B cell (primary cell): Measurements from ENCODE around the gene CYP27B1. TPM values are rescaled to one million over a fixed set of nuclear protein-coding genes. Genes with fewer than 3 reads are reported as not detected.
"Not testable (repeated sequence)": the region's sequence is repeated elsewhere in the genome, so short reads cannot be mapped to it uniquely, and the experiment has no call there.

Source experiments
- ATAC-seq: fragments of 200-7000 bp; cut with Tn5 transposase; one replicate; pipeline ENCODE4 v1.10.0; 2021; ENCODE audit warnings: low read depth, mild to moderate bottlenecking, moderate number of reproducible peaks, moderate library complexity
- CTCF ChIA-PET: fragments of 350-600 bp; sonication (Branson Sonifier 250); formaldehyde crosslinking; loops from one replicate; lab custom pipeline; 2021; ENCODE audit warnings: antibody characterized with exemption, inconsistent platforms; lab: Charles Lee
- POLR2A ChIA-PET: fragments of 350-600 bp; sonication (Branson Sonifier 250); formaldehyde crosslinking; loops from one replicate; lab custom pipeline; 2021; ENCODE audit warnings: antibody characterized with exemption; lab: Charles Lee
- DNase-seq: peaks from one replicate; pipeline ENCODE4 v3.0.0; 2013
- H2AFZ ChIP-seq: 2 replicates; pipeline ENCODE4 v1.6.1; 2012; ENCODE audit warnings: mild to moderate bottlenecking, low read depth, low read length; ENCODE audit not compliant: insufficient read depth, poor library complexity, severe bottlenecking
- H3K27ac ChIP-seq, 2 donors: 1 replicate in 1 of 2; 2 replicates in 1 of 2; pipeline ENCODE4 v1.5.1; 2012 to 2013; ENCODE audit warnings: low read length in 2 of 2, mild to moderate bottlenecking in 2 of 2, moderate library complexity in 1 of 2
- H3K27me3 ChIP-seq, 4 experiments: fragments of 200-600 bp in 1 of 4; sonication (generic) in 1 of 4; replicated peaks in 1 of 4; 1 replicate in 2 of 4; 2 replicates in 2 of 4; pipeline versions ENCODE4 v1.6.1 to v1.7.0; 2013 to 2016; ENCODE audit warnings: low read length in 3 of 4, mild to moderate bottlenecking in 2 of 4, mixed read lengths in 1 of 4, moderate library complexity in 1 of 4; ENCODE audit not compliant: insufficient read depth in 4 of 4, control insufficient read depth in 3 of 4; ENCODE audit errors: control extremely low read depth in 1 of 4
- H3K36me3 ChIP-seq, 2 experiments: replicated peaks in 1 of 2; 1 replicate in 1 of 2; 2 replicates in 1 of 2; pipeline versions ENCODE4 v1.6.1 to v1.7.1; 2013; ENCODE audit warnings: low read length in 1 of 2; ENCODE audit not compliant: insufficient read depth in 2 of 2, control insufficient read depth in 1 of 2; ENCODE audit errors: control extremely low read depth in 1 of 2, extremely low read depth in 1 of 2
- H3K4me1 ChIP-seq, 2 donors: fragments of 200-600 bp in 1 of 2; sonication (generic) in 1 of 2; 1 replicate in 1 of 2; 2 replicates in 1 of 2; pipeline versions ENCODE4 v1.5.1 to v1.6.1; 2013 to 2017; ENCODE audit warnings: low read length in 2 of 2; ENCODE audit not compliant: control insufficient read depth in 2 of 2, insufficient read depth in 2 of 2
- H3K4me2 ChIP-seq: replicated peaks from 2 replicates; pipeline ENCODE3; 2012; ENCODE audit warnings: mild to moderate bottlenecking, low read depth, low read length; ENCODE audit not compliant: poor library complexity, severe bottlenecking
- H3K4me3 ChIP-seq, 5 experiments: fragments of 200-600 bp in 1 of 5; sonication (generic) in 1 of 5; 1 replicate in 3 of 5; 2 replicates in 2 of 5; pipeline versions ENCODE4 v1.5.1 to v1.7.0; 2011 to 2016; ENCODE audit warnings: low read length in 4 of 5, mild to moderate bottlenecking in 4 of 5, low read depth in 2 of 5, control low read depth in 1 of 5, moderate library complexity in 1 of 5; ENCODE audit not compliant: insufficient read depth in 1 of 5; ENCODE audit errors: control extremely low read depth in 1 of 5, extremely low read depth in 1 of 5
- H3K79me2 ChIP-seq: fragments of 200-600 bp; sonication (generic); one replicate; pipeline ENCODE4 v1.6.0; 2016; ENCODE audit warnings: low read length; ENCODE audit not compliant: control insufficient read depth, insufficient read depth
- H3K9ac ChIP-seq: fragments of 200-600 bp; sonication (generic); 2 replicates; pipeline ENCODE4 v1.6.1; 2017; ENCODE audit warnings: mild to moderate bottlenecking, low read length, moderate library complexity
- H3K9me3 ChIP-seq, 3 donors: one replicate each; pipeline versions ENCODE4 v1.6.1 to v1.7.1; 2013; ENCODE audit warnings: low read length in 2 of 3; ENCODE audit not compliant: control insufficient read depth in 2 of 3, insufficient read depth in 1 of 3; ENCODE audit errors: control extremely low read depth in 1 of 3
- H4K20me1 ChIP-seq: 2 replicates; pipeline ENCODE4 v1.6.0; 2012; ENCODE audit warnings: mild to moderate bottlenecking, low read length; ENCODE audit not compliant: insufficient read depth, control insufficient read depth, poor library complexity, severe bottlenecking
- H3K27ac Mint-ChIP-seq: one replicate; pipeline ENCODE4 v1.8.0; 2021; ENCODE audit warnings: mixed read lengths
- H3K27me3 Mint-ChIP-seq: one replicate; pipeline ENCODE4 v1.8.0; 2021; ENCODE audit warnings: mixed read lengths
- H3K4me1 Mint-ChIP-seq: one replicate; pipeline ENCODE4 v1.8.0; 2021; ENCODE audit warnings: mixed read lengths
- H3K4me3 Mint-ChIP-seq: one replicate; pipeline ENCODE4 v1.8.0; 2021; ENCODE audit warnings: mixed read lengths
- H3K9me3 Mint-ChIP-seq: one replicate; pipeline ENCODE4 v1.8.0; 2022; ENCODE audit warnings: mixed read lengths; ENCODE audit not compliant: insufficient read depth
- CTCF ChIP-seq: fragments of 200-600 bp; IDR thresholded peaks from one replicate; pipeline ENCODE4 v1.8.0; 2022; ENCODE audit warnings: antibody characterized with exemption, mild to moderate bottlenecking
- EZH2 ChIP-seq: IDR thresholded peaks from 2 replicates; pipeline ENCODE4 v1.6.1; 2012; ENCODE audit warnings: borderline replicate concordance, low read depth, mild to moderate bottlenecking, moderate library complexity, low read length; ENCODE audit not compliant: insufficient read depth, poor library complexity, severe bottlenecking
- WGBS: methylation state at CpG from one replicate; pipeline ENCODE4 v1.1.5; 2013; ENCODE audit warnings: missing lambda C conversion rate; ENCODE audit not compliant: insufficient coverage; 5-methylcytosine and 5-hydroxymethylcytosine counted together
- intact Hi-C: fragments of 100-400 bp; cut with micrococcal nuclease; formaldehyde crosslinking; loops from one replicate; pipeline ENCODE4 v1.10.0; 2022
- polyA plus RNA-seq: library from polyadenylated mRNA; depleted of rRNA; stranded (reverse); fragments of >200 nt; gene quantifications from 2 replicates; pipeline ENCODE4 v1.2.3, GENCODE V29; 2012
- total RNA-seq, 2 donors: library from RNA; stranded (reverse); fragments of 120-200 nt in 1 of 2; gene quantifications; 1 replicate in 1 of 2; 2 replicates in 1 of 2; pipeline versions ENCODE4 v1.2.3 to v1.2.4, GENCODE V29; 2013 to 2022

Gene CYP27B1
- total and polyA plus RNA-seq, 2 donors (not counting 1 experiment from before 2014, with no cell fraction given): 0.66 to 0.79 TPM

GRCh38 chr12:57716305-57716704 is 50.6 kb downstream of the CYP27B1 start:
- no peaks in the 10 kb centered on the region for H3K27me3 ChIP-seq
- DNase-seq (no peak), ATAC-seq (no peak)
- no peak for TF ChIP-seq CTCF
- no peak for TF ChIP-seq EZH2
- peaks cover 41% of the 10 kb centered on the region for H4K20me1 ChIP-seq
- Mint-ChIP-seq H3K27me3 (no peaks in the 10 kb centered on the region), H3K27ac (no peak overlapping the region), H3K4me3 (no peak overlapping the region), H3K4me1 (peaks cover 9% of the 10 kb centered on the region), H3K9me3 (no peaks in the 10 kb centered on the region)
- 100% methylated on average over 2 of the region's 4 CpGs for WGBS
- H3K4me2 ChIP-seq: no peak overlapping the region
- ChIA-PET POLR2A (no interaction called here), CTCF (no interaction called here)
- H3K9ac ChIP-seq: no peak overlapping the region
- intact Hi-C loops: no loop called here
- no peak overlapping the region for H3K4me3 ChIP-seq
- H3K4me1 ChIP-seq: peaks cover 13 to 19% of the 10 kb centered on the region in 2 donors
- H3K36me3 ChIP-seq: peaks cover 3 to 66% of the 10 kb centered on the region in 2 experiments
- H3K27ac ChIP-seq: no peak overlapping the region
- no peaks in the 10 kb centered on the region for H3K9me3 ChIP-seq
- peaks cover 15% of the 10 kb centered on the region for H3K79me2 ChIP-seq
- H2AFZ ChIP-seq: no peak overlapping the region

DNA sequence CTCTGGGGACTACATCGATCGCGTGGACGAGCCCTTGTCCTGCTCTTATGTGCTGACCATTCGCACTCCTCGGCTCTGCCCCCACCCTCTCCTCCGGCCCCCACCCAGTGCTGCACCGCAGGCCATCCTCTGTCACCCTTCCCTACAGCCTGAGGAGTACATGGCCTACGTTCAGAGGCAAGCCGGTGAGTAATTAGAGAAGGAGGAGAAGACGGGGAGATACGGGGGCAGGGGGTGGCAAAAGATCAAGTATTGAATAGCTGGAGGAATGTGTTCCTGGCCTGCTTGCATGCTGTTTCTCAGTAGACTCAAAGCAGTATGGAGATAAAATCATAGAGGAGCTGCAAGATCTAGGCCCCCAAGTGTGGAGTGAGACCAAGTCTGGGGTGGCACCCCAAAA is 51.1 kb downstream of the CYP27B1 start:
- H3K36me3 ChIP-seq: peaks cover 3 to 61% of the 10 kb centered on the region in 2 experiments
- no peak for ATAC-seq
- Mint-ChIP-seq H3K4me3 (peak overlapping the region; percentile 8), H3K27ac (no peak overlapping the region), H3K4me1 (peaks cover 9% of the 10 kb centered on the region), H3K9me3 (no peaks in the 10 kb centered on the region), H3K27me3 (no peaks in the 10 kb centered on the region)
- 85% methylated on average over 9 of the region's 12 CpGs for WGBS
- TF ChIP-seq EZH2 (no peak), CTCF (no peak)
- H3K27me3 ChIP-seq: no peaks in the 10 kb centered on the region
- no peak overlapping the region for H2AFZ ChIP-seq
- CTCF ChIA-PET: interaction anchor here (1.2 kb wide), 1 partner anchor 132 kb away, joined by 3 read pairs; no protein-coding TSS in a partner anchor
- H3K9ac ChIP-seq: no peak overlapping the region
- intact Hi-C loops: no loop called here
- peaks cover 13 to 19% of the 10 kb centered on the region in 2 donors for H3K4me1 ChIP-seq
- peaks cover 15% of the 10 kb centered on the region for H3K79me2 ChIP-seq
- H3K4me2 ChIP-seq: peak overlapping the region; percentile 27
- peaks cover 41% of the 10 kb centered on the region for H4K20me1 ChIP-seq
- no peak overlapping the region for H3K27ac ChIP-seq
- POLR2A ChIA-PET: no interaction called here
- H3K9me3 ChIP-seq: no peaks in the 10 kb centered on the region
- H3K4me3 ChIP-seq: no peak overlapping the region
- DNase-seq: no peak

DNA sequence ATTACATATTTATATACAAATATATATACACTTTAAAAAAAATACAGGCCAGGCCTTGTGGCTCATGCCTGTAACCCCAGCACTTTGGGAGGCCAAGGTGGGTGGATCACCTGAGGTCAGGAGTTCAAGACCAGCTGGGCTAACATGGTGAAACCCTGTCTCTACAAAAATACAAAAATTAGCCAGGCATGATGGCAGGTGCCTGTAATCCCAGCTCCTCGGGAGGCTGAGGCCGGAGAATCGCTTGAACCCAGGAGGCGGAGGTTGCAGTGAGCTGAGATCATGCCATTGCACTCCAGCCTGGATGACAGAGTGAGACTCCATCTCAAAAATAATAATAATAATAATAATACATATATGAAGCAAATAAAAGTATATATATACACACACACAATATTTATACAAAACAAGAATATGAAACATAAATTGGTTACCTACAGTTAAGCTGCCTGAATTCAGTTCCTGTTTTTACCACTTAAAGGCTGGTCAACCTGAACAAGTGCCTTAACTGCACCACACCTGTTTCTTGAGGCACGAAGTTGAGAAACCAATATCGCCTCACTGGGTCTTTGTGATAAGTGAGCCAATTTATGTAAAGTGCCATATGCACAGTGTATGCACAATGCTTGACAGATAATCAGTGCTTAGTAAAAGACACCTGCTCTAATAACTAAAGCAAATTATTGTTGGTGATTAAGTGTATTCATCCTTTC is 51.7 kb downstream of the CYP27B1 start:
- H3K27ac ChIP-seq, POLR2A ChIA-PET, H3K9me3 ChIP-seq, H3K27ac Mint-ChIP-seq, H3K4me3 ChIP-seq, H3K9ac ChIP-seq, H2AFZ ChIP-seq, H3K27me3 ChIP-seq, H3K27me3 Mint-ChIP-seq, H3K4me1 Mint-ChIP-seq, intact Hi-C loops, H3K9me3 Mint-ChIP-seq: not testable (repeated sequence)
- peaks cover 13 to 19% of the 10 kb centered on the region in 2 donors for H3K4me1 ChIP-seq
- peaks cover 3 to 55% of the 10 kb centered on the region in 2 experiments for H3K36me3 ChIP-seq
- CTCF ChIA-PET: interaction anchor here (1.2 kb wide), 1 partner anchor 132 kb away, joined by 3 read pairs; no protein-coding TSS in a partner anchor
- H3K79me2 ChIP-seq: peaks cover 15% of the 10 kb centered on the region
- peak overlapping the region; percentile 27 for H3K4me2 ChIP-seq
- H3K4me3 Mint-ChIP-seq: peak overlapping the region; percentile 8
- no CpG with 5 or more reads among the region's 6 CpGs for WGBS
- DNase-seq (peak; percentile 67), ATAC-seq (peak; percentile 76)
- H4K20me1 ChIP-seq: peaks cover 41% of the 10 kb centered on the region
